Measurements from ENCODE around the gene PDE4D. TPM values are rescaled to one million over a fixed set of nuclear protein-coding genes. Genes with fewer than 3 reads are reported as not detected.
A peak's percentile ranks its signal among the peaks of the same experiment; 100 is the strongest.

Gene PDE4D
- total RNA-seq, 1 donor: 19.9 TPM

GRCh38 chr5:59260200-59260599, 633.3 kb downstream of the PDE4D start:
- Histone ChIP-seq H3K27me3 (ENCODE audit: insufficient read depth, low read length) (no peaks in the 10 kb centered on the region), H3K27ac (ENCODE audit: low read depth, low read length) (no peak overlapping the region), H3K4me1 (ENCODE audit: insufficient read depth, low read length) (no peaks in the 10 kb centered on the region), H2AFZ (ENCODE audit: low read length) (no peak overlapping the region), H3K79me2 (ENCODE audit: insufficient read depth, low read length) (no peaks in the 10 kb centered on the region), H3K9me3 (ENCODE audit: low read depth, low read length) (no peaks in the 10 kb centered on the region), H4K20me1 (ENCODE audit: insufficient read depth, low read length) (no peaks in the 10 kb centered on the region), H3K4me2 (ENCODE audit: insufficient read depth, low read length) (no peak overlapping the region), H3K4me3 (ENCODE audit: insufficient read depth, low read length) (no peak overlapping the region), H3K36me3 (ENCODE audit: insufficient read depth, low read length) (no peaks in the 10 kb centered on the region)
- TF ChIP-seq CTCF (IDR thresholded peaks at IDR 0.05; ENCODE audit: extremely low read depth, low read depth, low read length): no peak
- no peak for DNase-seq (ENCODE audit: insufficient read length, low spot score, missing footprints)

DNA sequence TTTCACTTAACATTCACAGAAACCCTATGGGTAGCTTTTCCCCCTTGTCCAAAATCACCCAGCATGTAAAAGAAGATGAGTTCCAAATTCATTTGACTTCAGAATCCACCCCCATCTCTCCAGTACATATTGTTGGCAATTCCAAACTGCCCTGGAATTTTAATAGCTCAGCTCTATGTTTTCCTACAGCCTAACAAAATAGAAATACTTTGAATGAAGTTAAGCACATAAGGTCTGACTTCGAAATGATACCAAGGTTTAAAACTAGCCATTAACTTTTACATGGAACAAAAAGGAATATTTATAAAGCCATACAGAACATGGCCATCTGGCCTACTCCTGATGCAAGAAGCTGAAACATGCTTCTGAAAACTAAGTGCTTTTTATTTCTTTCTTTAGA, 634.3 kb downstream of the PDE4D start:
- H3K79me2 ChIP-seq (ENCODE audit: insufficient read depth, low read length): no peaks in the 10 kb centered on the region
- no peak for DNase-seq (ENCODE audit: insufficient read length, low spot score, missing footprints)
- H3K4me1 ChIP-seq (ENCODE audit: insufficient read depth, low read length): no peaks in the 10 kb centered on the region
- H3K27ac ChIP-seq (ENCODE audit: low read depth, low read length): no peak overlapping the region
- peak overlapping the region; percentile 7 for H2AFZ ChIP-seq (ENCODE audit: low read length)
- H3K36me3 ChIP-seq (ENCODE audit: insufficient read depth, low read length): no peaks in the 10 kb centered on the region
- TF ChIP-seq CTCF (IDR thresholded peaks at IDR 0.05; ENCODE audit: extremely low read depth, low read depth, low read length): no peak
- no peaks in the 10 kb centered on the region for H4K20me1 ChIP-seq (ENCODE audit: insufficient read depth, low read length)
- no peak overlapping the region for H3K4me2 ChIP-seq (ENCODE audit: insufficient read depth, low read length)
- no peaks in the 10 kb centered on the region for H3K27me3 ChIP-seq (ENCODE audit: insufficient read depth, low read length)
- H3K4me3 ChIP-seq (ENCODE audit: insufficient read depth, low read length): no peak overlapping the region
- H3K9me3 ChIP-seq (ENCODE audit: low read depth, low read length): no peaks in the 10 kb centered on the region

GRCh38 chr5:59257488-59258400, 635.8 kb downstream of the PDE4D start:
- peak overlapping the region; percentile 20 for H2AFZ ChIP-seq (ENCODE audit: low read length)
- no peaks in the 10 kb centered on the region for H3K79me2 ChIP-seq (ENCODE audit: insufficient read depth, low read length)
- DNase-seq (ENCODE audit: insufficient read length, low spot score, missing footprints): no peak
- TF ChIP-seq CTCF (IDR thresholded peaks at IDR 0.05; ENCODE audit: extremely low read depth, low read depth, low read length): no peak
- no peak overlapping the region for H3K4me3 ChIP-seq (ENCODE audit: insufficient read depth, low read length)
- H3K9me3 ChIP-seq (ENCODE audit: low read depth, low read length): no peaks in the 10 kb centered on the region
- no peaks in the 10 kb centered on the region for H3K36me3 ChIP-seq (ENCODE audit: insufficient read depth, low read length)
- no peak overlapping the region for H3K27ac ChIP-seq (ENCODE audit: low read depth, low read length)
- H3K27me3 ChIP-seq (ENCODE audit: insufficient read depth, low read length): no peaks in the 10 kb centered on the region
- H3K4me1 ChIP-seq (ENCODE audit: insufficient read depth, low read length): no peaks in the 10 kb centered on the region
- no peak overlapping the region for H3K4me2 ChIP-seq (ENCODE audit: insufficient read depth, low read length)
- H4K20me1 ChIP-seq (ENCODE audit: insufficient read depth, low read length): no peaks in the 10 kb centered on the region

DNA sequence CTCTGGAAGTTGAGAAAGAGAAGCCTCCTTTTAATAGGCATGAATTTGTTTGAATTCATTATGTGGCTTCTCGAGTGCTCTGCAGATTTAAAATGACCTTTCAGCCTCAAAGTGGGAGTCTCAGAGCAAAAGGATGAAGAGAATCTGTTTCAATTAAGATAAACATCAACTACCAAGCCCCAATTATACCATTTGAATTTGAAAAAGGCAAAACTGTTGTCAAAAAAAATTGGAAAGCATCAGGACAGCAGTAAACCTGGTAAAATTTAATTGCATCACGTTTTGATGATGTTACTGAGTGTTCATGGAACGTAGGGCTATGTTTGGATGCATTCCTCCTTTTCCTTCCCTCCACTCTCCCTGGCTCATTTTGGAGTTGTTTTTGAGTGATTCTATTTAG, 637.2 kb downstream of the PDE4D start:
- Histone ChIP-seq H4K20me1 (ENCODE audit: insufficient read depth, low read length) (no peaks in the 10 kb centered on the region), H2AFZ (ENCODE audit: low read length) (peak overlapping the region; percentile 35), H3K79me2 (ENCODE audit: insufficient read depth, low read length) (no peaks in the 10 kb centered on the region), H3K4me2 (ENCODE audit: insufficient read depth, low read length) (no peak overlapping the region), H3K4me3 (ENCODE audit: insufficient read depth, low read length) (no peak overlapping the region), H3K27me3 (ENCODE audit: insufficient read depth, low read length) (no peaks in the 10 kb centered on the region), H3K9me3 (ENCODE audit: low read depth, low read length) (no peaks in the 10 kb centered on the region), H3K36me3 (ENCODE audit: insufficient read depth, low read length) (no peaks in the 10 kb centered on the region), H3K27ac (ENCODE audit: low read depth, low read length) (no peak overlapping the region), H3K4me1 (ENCODE audit: insufficient read depth, low read length) (no peaks in the 10 kb centered on the region)
- TF ChIP-seq CTCF (IDR thresholded peaks at IDR 0.05; ENCODE audit: extremely low read depth, low read depth, low read length): no peak
- no peak for DNase-seq (ENCODE audit: insufficient read length, low spot score, missing footprints)

Data from osteoblast (primary cell).